ENCODE results near the gene MDFIC.

DNA sequence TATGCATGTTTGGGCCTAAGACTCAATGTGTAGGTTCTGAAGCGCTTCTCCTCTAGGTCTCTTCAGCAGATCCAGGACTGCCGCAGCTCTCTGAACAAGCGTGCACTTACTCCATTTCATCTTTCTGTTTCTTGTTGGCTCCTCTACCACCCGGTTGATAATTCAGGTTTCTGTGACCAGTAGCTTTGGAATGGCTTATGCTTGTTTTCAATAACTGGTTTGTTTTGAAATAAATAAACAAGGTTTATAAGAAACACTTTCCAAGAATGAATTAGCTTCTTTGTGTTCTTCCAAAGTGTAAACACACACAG is 1.5 kb downstream of the MDFIC start:
- TF ChIP-seq, protein P1, sequence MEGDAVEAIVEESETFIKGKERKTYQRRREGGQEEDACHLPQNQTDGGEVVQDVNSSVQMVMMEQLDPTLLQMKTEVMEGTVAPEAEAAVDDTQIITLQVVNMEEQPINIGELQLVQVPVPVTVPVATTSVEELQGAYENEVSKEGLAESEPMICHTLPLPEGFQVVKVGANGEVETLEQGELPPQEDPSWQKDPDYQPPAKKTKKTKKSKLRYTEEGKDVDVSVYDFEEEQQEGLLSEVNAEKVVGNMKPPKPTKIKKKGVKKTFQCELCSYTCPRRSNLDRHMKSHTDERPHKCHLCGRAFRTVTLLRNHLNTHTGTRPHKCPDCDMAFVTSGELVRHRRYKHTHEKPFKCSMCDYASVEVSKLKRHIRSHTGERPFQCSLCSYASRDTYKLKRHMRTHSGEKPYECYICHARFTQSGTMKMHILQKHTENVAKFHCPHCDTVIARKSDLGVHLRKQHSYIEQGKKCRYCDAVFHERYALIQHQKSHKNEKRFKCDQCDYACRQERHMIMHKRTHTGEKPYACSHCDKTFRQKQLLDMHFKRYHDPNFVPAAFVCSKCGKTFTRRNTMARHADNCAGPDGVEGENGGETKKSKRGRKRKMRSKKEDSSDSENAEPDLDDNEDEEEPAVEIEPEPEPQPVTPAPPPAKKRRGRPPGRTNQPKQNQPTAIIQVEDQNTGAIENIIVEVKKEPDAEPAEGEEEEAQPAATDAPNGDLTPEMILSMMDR (IDR thresholded peaks at IDR 0.05): no peak
- TF ChIP-seq POLR2A (IDR thresholded peaks at IDR 0.05): no peak
- TF ChIP-seq POLR2AphosphoS5 (IDR thresholded peaks at IDR 0.05): peak in 1 of 4 donors; percentile 22
- TF ChIP-seq EP300 (IDR thresholded peaks at IDR 0.05): no peak

Measured in sigmoid colon (tissue), 4 donors.